CD4-positive, alpha-beta T cell (primary cell): Measurements from ENCODE around the gene NFIA. TPM values are rescaled to one million over a fixed set of nuclear protein-coding genes. Genes with fewer than 3 reads are reported as not detected.

ENCODE experiments used
- ATAC-seq: fragments of 200-7000 bp; cut with Tn5 transposase; one replicate; pipeline ENCODE4 v1.10.0; 2022; ENCODE audit warnings: mild to moderate bottlenecking; ENCODE audit not compliant: poor library complexity
- CTCF ChIA-PET: fragments of 350-600 bp; sonication (Branson Sonifier 250); formaldehyde crosslinking; loops from one replicate; lab custom pipeline; 2021; ENCODE audit warnings: antibody characterized with exemption, inconsistent platforms; lab: Charles Lee
- POLR2A ChIA-PET: fragments of 350-600 bp; sonication (Branson Sonifier 250); formaldehyde crosslinking; loops from one replicate; lab custom pipeline; 2021; ENCODE audit warnings: antibody characterized with exemption, inconsistent platforms; lab: Charles Lee
- DNase-seq, 14 experiments: peaks; one replicate each; pipeline ENCODE4 v3.0.0-alpha.2; 2013 to 2020; ENCODE audit warnings: mixed read lengths in 2 of 14
- H3K27ac ChIP-seq, 2 donors: one replicate each; pipeline versions ENCODE4 v1.5.1 to v1.7.0; 2013; ENCODE audit warnings: low read length in 2 of 2, low read depth in 1 of 2, mild to moderate bottlenecking in 1 of 2
- H3K27me3 ChIP-seq, 2 experiments: 1 replicate in 1 of 2; 2 replicates in 1 of 2; pipeline versions ENCODE4 v1.6.1 to v1.7.0; 2013; ENCODE audit warnings: low read length in 2 of 2, control low read depth in 1 of 2, mild to moderate bottlenecking in 1 of 2, moderate library complexity in 1 of 2; ENCODE audit not compliant: insufficient read depth in 2 of 2, control insufficient read depth in 1 of 2
- H3K36me3 ChIP-seq: one replicate; pipeline ENCODE4 v1.6.1; 2013; ENCODE audit warnings: low read length, control low read depth; ENCODE audit not compliant: insufficient read depth
- H3K4me1 ChIP-seq: one replicate; pipeline ENCODE4 v1.6.1; 2013; ENCODE audit warnings: low read length, control low read depth; ENCODE audit not compliant: insufficient read depth
- H3K4me3 ChIP-seq: one replicate; pipeline ENCODE4 v1.5.1; 2013; ENCODE audit warnings: mild to moderate bottlenecking, low read length, moderate library complexity
- H3K9me3 ChIP-seq, 2 experiments: 1 replicate in 1 of 2; 2 replicates in 1 of 2; pipeline versions ENCODE4 v1.6.1 to v1.7.0; 2013; ENCODE audit warnings: low read length in 2 of 2, mild to moderate bottlenecking in 2 of 2, control low read depth in 1 of 2, moderate library complexity in 1 of 2; ENCODE audit not compliant: control insufficient read depth in 1 of 2, insufficient read depth in 1 of 2
- H3K27ac Mint-ChIP-seq: one replicate; pipeline ENCODE4 v1.8.0; 2020; ENCODE audit warnings: mixed read lengths
- H3K27me3 Mint-ChIP-seq: one replicate; pipeline ENCODE4 v1.8.0; 2021; ENCODE audit warnings: mixed read lengths
- H3K36me3 Mint-ChIP-seq: one replicate; pipeline ENCODE4 v1.8.0; 2021; ENCODE audit warnings: low read depth, mixed read lengths
- H3K4me1 Mint-ChIP-seq: one replicate; pipeline ENCODE4 v1.8.0; 2021; ENCODE audit warnings: low read depth, mixed read lengths
- H3K4me3 Mint-ChIP-seq: one replicate; pipeline ENCODE4 v1.8.0; 2020; ENCODE audit warnings: mild to moderate bottlenecking, mixed read lengths
- H3K9me3 Mint-ChIP-seq: one replicate; pipeline ENCODE4 v1.8.0; 2020; ENCODE audit warnings: mixed read lengths
- intact Hi-C, 2 experiments: fragments of 100-400 bp; cut with DNase I in 1 of 2; cut with micrococcal nuclease in 1 of 2; formaldehyde crosslinking; loops; one replicate each; pipeline versions ENCODE4 v1.15.1 to v1.9.0; 2023 to 2025; cut with DNase I, micrococcal nuclease
- total RNA-seq, 174 experiments: library from RNA in 2 of 174; stranded (reverse) in 2 of 174; gene quantifications; one replicate each; pipeline ENCODE4 v1.2.3 and lab custom pipeline; 2021 to 2026
- TF ChIP-seq, protein P1 (sequence below): fragments of 200-600 bp; IDR thresholded peaks from one replicate; pipeline ENCODE4 v1.8.0; 2022; ENCODE audit warnings: antibody characterized with exemption, mild to moderate bottlenecking

NFIA gene
- total RNA-seq, 2 experiments from 2014 or later = 4.8 to 5.9 TPM

DNA sequence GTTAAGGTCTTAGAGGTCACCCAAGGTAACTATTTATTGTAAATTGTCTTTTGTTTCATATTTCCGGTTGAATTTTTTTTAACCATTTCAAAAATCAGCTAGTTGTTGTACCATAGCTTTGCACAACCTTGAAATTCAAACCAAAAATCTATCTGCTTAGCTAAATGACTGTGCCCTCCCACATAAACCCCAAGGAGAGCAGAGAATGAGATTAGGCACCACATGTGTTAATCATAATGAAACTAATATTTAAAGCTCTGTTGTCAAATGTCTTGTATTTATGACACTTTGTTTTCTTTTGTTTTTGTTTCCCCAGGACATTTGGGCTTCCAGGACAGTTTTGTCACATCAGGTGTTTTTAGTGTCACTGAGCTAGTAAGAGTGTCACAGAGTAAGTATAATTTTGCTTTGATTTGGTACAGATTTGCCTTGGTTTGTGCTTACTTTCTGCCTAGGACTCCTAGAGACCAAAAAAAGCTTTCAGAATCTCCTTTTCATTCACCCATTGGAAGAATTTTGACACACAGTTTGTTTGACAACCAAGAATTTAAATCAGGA lies 249.9 kb downstream of the NFIA start:
- Mint-ChIP-seq H3K4me1 (no peaks in the 10 kb centered on the region), H3K36me3 (no peaks in the 10 kb centered on the region), H3K27me3 (no peaks in the 10 kb centered on the region), H3K27ac (no peak overlapping the region), H3K4me3 (no peak overlapping the region), H3K9me3 (peaks cover 2% of the 10 kb centered on the region)
- Histone ChIP-seq H3K4me1 (no peaks in the 10 kb centered on the region), H3K9me3 (no peaks in the 10 kb centered on the region), H3K4me3 (no peak overlapping the region), H3K36me3 (no peaks in the 10 kb centered on the region), H3K27me3 (no peaks in the 10 kb centered on the region), H3K27ac (no peak overlapping the region)
- TF ChIP-seq, protein P1, sequence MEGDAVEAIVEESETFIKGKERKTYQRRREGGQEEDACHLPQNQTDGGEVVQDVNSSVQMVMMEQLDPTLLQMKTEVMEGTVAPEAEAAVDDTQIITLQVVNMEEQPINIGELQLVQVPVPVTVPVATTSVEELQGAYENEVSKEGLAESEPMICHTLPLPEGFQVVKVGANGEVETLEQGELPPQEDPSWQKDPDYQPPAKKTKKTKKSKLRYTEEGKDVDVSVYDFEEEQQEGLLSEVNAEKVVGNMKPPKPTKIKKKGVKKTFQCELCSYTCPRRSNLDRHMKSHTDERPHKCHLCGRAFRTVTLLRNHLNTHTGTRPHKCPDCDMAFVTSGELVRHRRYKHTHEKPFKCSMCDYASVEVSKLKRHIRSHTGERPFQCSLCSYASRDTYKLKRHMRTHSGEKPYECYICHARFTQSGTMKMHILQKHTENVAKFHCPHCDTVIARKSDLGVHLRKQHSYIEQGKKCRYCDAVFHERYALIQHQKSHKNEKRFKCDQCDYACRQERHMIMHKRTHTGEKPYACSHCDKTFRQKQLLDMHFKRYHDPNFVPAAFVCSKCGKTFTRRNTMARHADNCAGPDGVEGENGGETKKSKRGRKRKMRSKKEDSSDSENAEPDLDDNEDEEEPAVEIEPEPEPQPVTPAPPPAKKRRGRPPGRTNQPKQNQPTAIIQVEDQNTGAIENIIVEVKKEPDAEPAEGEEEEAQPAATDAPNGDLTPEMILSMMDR = no peak
- ChIA-PET POLR2A (no interaction called here), CTCF (no interaction called here)
- intact Hi-C loops = no loop called here
- DNase-seq = no peak
- ATAC-seq = no peak

DNA sequence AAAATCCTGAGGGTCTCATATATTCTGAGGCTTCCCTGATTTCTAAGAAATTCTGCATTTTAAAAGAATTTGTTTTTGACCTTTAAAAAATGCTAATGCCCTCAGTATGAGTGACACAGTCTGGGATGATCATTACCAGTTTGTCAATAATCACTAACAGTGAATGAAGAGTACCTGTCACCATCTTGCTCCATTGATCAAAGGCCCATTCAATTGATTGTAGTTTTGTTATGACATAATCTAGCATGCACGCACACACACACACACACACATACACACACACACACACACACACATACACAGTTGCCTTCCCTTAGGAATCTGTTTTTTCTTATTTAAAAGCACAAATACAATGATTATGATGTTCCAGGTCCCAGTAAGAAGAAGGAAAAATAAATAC lies 250.4 kb downstream of the NFIA start:
- intact Hi-C loops = no loop called here

DNA sequence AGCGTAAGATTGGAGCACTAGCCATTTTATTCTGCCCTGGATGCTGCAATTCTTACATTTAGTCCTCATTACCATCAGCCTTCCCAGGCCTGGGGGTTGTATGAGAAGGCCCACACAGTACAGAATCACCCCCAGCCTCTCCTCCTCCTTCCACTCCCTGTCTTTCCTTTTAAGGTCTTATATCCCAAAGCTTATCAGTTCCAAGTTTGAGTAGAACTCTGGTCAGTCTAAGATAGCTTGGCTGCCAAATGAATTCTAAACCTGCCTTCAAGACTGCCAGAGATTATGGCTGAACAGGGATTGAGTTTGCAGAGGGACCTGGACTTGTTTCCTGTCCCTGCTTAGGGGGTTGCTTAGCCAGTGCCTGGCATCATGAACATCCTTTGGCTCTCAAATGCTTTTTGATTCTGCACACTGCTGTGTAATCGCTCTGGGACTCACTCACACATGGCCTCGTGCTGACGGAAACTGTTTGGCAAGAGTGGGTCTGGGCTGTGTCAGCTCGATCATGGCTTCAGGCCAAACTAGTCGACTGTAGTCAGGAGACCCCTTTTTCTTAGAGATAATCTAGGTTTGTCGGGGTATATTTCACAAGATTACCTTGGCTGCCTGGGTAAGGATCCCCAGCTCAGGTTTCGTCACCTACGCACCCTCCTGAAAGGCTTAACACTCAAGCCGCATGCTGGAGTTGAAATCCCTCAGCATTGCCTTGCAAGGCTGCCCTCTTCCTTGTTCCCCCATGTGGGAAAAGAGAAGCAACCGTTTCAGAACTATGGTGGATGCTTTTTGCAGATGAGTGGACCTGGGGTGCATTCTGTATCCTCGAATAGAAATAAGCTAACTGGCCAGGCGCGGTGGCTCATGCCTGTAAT lies 252.6 kb downstream of the NFIA start:
- H3K4me3 ChIP-seq = no peak overlapping the region
- Mint-ChIP-seq H3K4me1 (no peaks in the 10 kb centered on the region), H3K27ac (no peak overlapping the region), H3K4me3 (no peak overlapping the region), H3K27me3 (no peaks in the 10 kb centered on the region), H3K9me3 (no peaks in the 10 kb centered on the region), H3K36me3 (no peaks in the 10 kb centered on the region)
- H3K9me3 ChIP-seq = no peaks in the 10 kb centered on the region
- H3K27me3 ChIP-seq = no peaks in the 10 kb centered on the region
- POLR2A ChIA-PET = no interaction called here
- no peak for ATAC-seq
- no peak for DNase-seq
- H3K27ac ChIP-seq = no peak overlapping the region
- TF ChIP-seq, protein P1 = no peak
- CTCF ChIA-PET = no interaction called here
- H3K4me1 ChIP-seq = no peaks in the 10 kb centered on the region
- H3K36me3 ChIP-seq = no peaks in the 10 kb centered on the region
- intact Hi-C loops = no loop called here

More for the DNA sequence above, 250.4 kb downstream of the NFIA start:
- Mint-ChIP-seq H3K36me3 (no peaks in the 10 kb centered on the region), H3K4me1 (no peaks in the 10 kb centered on the region), H3K27me3 (no peaks in the 10 kb centered on the region), H3K27ac (no peak overlapping the region), H3K4me3 (no peak overlapping the region), H3K9me3 (peaks cover 2% of the 10 kb centered on the region)
- Histone ChIP-seq H3K27me3 (no peaks in the 10 kb centered on the region), H3K4me3 (no peak overlapping the region), H3K27ac (no peak overlapping the region), H3K9me3 (no peaks in the 10 kb centered on the region), H3K4me1 (no peaks in the 10 kb centered on the region), H3K36me3 (no peaks in the 10 kb centered on the region)
- no peak for ATAC-seq
- TF ChIP-seq, protein P1 = no peak
- ChIA-PET CTCF (no interaction called here), POLR2A (no interaction called here)
- no peak for DNase-seq
